Measurements from ENCODE around the gene SLC28A3.

The SLC28A3 gene

DNA sequence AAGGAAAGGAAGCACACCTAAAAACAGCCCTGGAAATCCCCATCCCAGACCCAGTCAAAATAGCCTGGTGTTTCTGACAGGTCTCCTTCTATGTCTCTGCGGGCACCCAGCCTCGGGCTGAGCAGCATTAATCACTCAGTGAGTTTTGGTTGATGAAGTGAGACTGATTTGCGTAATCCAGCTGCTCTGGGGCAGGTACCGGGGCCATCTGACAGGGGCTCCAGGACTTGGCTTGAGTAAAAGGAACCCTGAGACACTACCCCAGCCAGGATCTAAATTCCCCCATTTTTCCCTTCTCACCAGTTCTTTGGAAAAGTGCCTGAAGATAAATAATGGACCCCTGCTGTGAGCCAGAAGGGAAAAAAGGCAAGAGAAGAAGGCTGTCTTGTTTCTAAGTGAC is 596 bp downstream of the SLC28A3 start:
- in situ Hi-C loops (cut with MboI; ENCODE audit: low sequenced_read_pairs): no loop called here

DNA sequence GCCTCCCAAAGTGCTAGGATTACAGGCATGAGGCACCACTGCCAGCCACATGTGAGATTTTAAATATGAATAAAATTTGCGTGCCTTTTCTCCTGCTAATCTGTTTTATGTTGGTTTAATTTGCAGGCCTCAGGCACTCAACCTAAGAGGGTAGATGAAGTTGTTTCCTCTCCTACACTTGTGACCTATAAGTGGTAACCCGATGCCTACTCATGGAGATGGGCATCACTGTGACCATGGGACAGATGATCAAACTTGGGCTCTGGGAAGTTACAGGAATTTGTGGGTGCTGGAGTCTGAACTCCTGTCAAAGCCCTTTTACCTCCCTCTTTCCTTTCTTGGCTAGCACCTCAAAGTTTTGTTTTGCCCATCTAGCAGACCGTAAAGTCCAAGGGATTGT is 1.1 kb downstream of the SLC28A3 start:
- in situ Hi-C loops (cut with MboI; ENCODE audit: low sequenced_read_pairs): no loop called here

DNA sequence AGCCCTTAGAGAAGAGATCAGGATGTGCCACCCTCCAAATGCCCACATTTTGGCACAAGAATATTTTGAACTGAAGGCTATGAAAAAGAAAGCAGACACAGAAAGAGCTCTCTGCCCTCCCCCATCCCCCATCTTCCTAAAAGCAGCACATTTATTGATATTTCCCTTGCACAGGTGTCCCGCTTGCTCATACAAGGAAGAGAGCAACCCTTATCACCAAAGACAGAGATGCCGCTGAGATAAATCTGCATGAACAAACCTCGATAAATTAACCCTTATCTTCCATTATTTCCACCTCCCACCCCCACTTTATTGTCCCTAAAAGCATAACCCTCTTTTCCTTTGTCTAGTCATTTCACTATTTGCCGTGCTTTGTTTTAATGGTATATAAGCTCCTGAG is 1.8 kb downstream of the SLC28A3 start:
- in situ Hi-C loops (cut with MboI; ENCODE audit: low sequenced_read_pairs): no loop called here

DNA sequence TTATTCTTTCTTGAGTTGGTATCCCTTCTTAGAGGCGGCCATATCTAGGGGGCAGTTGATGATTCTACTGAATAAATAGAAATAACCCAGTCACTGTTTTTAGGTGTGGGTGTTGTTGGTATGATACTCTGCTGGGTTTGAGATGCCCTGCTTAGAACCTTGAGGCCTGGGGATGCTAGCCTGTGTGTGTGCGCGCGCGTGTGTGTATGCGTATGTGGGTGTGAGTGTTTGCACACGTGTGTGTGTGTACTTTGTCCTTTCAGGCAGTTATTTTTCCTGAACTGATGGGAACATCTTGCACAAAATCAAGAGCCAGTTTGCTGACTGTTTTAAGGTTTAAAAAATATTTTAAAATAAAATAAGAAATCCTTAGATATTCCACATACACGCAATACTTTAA is 3.3 kb downstream of the SLC28A3 start:
- in situ Hi-C loops (cut with MboI; ENCODE audit: low sequenced_read_pairs): no loop called here

DNA sequence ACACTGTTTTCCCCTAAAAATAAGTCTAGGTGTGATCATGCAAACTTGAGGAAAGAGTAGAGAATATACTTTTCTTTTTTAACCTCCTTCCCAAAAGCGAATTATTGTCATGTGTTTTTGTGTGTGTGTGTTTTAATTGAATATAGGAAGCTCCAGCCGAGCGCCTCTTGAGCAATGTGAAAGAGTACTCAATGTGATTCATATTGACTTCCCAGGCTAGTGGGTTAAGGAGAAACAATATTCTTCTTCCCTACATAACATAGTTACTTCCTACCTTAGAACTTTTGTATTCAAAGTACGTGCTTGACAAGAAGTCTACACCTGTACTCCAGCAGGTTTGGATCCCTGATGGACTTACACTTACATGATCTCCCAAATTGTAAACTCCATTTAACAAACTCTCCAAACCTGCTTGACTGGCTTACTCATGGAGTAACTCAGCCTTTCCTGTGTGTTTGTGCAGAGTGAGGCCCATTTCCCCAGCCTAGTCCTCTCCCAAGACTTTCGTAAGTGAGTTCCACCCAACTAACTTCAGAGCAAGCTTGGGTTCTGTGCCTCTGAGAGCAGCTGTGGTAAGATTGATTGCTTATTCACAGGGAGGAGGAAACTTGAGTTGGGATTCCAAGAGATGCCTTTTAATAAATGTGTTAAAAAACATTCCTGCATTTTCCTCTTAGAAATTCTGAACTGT is 9.3 kb downstream of the SLC28A3 start:
- in situ Hi-C loops (cut with MboI; ENCODE audit: low sequenced_read_pairs): no loop called here

DNA sequence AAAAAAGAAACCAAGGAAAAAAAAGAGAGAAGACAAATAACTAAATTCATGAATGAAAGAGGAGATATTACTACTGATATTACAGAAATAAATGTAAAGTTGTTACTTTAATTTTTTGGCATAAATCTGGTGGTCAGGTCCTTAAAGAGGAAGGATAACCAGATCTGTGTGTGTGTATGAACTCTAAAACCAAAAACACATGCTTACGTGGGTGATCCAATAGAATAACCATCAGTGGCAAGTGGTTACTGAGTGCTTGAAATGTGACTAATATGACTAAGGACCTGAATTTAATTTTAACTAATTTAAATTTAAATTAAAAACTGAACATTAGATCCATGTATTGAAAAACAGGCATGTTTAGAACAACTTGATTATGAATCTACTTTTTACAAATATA is 10.3 kb downstream of the SLC28A3 start:
- in situ Hi-C loops (cut with MboI; ENCODE audit: low sequenced_read_pairs): no loop called here

DNA sequence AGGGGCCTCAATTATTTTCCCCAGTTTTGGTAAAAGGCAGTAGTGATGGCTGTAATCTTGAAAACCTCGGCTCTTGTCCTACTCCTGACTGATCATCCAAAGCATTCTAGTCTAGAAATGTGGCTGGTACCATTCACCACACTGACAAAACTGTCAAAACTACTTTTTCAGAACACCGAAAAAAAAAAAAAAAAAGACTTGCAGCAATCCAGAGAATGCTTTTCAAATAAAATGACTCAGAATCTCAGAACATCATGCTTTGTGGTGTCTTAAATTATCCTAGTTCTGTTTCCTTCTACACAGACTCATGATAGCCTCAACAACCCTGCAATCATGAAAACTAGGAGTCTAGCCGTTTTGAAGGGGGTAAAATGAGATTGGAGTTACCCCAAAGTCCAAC is 13.4 kb downstream of the SLC28A3 start:
- in situ Hi-C loops (cut with MboI; ENCODE audit: low sequenced_read_pairs): no loop called here

DNA sequence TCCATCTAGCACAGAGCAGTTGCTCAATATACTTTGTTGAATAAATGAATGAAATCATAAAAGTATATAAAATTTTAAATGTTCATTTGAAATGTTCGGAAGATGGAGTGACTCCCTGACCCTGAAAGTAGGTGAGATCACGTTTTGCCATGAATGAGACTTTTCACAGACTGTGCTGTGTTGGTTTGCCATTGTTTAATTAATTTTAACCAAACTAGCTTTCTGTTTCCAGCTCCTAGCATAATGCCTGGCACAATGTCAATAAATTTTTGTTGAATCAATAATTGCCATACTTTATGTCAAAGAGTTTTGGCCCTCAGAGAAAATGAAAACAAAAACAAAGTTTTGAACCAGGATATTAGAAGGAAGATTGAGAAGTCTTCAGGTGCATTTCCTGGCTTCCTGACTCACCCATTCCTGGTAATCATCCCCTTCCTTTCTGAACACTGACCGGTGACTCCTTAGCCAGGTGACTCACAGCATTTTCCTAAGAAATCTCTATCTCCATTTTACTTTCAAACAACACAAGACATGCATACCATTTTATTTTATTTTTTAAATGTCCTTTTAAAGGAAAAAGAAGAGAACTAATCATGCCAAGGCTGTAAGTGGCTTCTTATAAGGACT is 15.1 kb downstream of the SLC28A3 start:
- in situ Hi-C loops (cut with MboI; ENCODE audit: low sequenced_read_pairs): no loop called here

DNA sequence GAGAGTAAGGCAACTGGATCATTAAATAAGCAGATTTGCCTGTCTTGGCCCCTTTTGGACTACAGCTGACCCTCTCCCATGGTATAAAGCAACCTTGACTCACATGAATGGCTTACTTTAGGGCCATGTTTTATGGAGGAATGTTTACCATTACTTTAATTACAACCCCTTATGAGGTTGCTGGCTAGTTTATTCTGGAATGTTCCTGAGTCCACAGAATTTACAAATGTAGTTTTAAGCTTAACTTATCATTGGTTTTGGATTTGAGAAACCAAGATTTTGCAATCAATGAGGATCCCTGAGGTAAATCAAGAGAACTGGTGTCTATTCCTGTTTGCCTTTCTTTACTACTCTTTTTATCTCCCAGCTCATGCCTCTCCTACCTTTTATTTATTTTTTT is 15.7 kb downstream of the SLC28A3 start:
- in situ Hi-C loops (cut with MboI; ENCODE audit: low sequenced_read_pairs): no loop called here

DNA sequence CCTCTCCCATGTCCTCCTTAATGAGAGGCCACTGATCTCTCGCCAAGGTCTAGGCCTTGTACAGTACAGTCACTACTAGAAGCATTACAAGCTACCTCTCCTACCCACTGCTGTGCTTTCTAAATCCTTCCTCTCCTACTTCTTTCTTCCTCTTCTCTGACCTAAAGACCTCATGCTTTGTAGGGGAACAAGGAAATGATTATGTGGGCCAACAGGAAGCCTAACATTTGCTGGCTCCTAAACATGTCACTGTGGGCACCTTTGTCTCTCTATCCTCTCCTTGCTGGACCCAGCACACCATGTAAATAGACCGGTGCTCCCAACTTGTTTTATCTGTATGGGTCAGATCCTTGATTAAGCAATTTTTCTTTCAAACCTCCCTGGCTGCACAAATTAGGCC is 16.7 kb downstream of the SLC28A3 start:
- in situ Hi-C loops (cut with MboI; ENCODE audit: low sequenced_read_pairs): no loop called here

DNA sequence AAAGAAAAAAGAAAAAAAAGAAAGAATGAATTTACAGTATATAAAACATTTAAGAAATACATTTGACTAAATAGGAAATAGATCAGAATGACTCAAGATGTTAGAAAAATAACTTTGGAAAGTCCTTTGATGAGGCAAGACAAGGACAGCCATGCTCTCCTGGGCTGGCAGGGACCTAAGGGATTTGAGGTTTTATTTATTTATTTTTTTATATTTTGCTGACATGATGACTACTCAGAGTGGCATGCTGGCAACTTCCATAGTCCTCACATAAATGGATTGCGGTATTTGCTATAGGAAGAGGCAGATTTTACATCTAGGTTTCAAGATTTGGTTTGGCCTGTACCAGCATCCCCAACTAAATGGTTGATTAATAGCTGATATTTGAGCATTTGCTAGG is 17.7 kb downstream of the SLC28A3 start:
- in situ Hi-C loops (cut with MboI; ENCODE audit: low sequenced_read_pairs): no loop called here

DNA sequence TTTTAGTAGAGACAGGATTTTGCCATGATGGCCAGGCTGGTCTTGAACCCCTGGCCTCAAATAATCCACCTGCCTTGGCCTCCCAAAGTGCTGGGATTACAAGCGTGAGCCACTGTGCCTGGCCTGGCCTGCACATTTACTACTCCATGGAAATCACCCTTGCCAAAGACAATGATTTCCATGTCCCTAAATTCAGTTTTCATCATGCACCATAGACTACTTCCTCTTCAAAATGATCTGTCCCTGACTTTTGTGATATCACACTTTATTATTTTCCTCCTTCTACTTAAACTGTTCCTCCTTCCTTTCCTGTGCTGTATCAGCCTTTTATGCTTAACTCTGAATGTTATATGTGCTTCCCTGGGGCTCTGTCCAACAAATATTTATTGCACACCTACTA is 20.3 kb downstream of the SLC28A3 start:
- in situ Hi-C loops (cut with MboI; ENCODE audit: low sequenced_read_pairs): no loop called here

DNA sequence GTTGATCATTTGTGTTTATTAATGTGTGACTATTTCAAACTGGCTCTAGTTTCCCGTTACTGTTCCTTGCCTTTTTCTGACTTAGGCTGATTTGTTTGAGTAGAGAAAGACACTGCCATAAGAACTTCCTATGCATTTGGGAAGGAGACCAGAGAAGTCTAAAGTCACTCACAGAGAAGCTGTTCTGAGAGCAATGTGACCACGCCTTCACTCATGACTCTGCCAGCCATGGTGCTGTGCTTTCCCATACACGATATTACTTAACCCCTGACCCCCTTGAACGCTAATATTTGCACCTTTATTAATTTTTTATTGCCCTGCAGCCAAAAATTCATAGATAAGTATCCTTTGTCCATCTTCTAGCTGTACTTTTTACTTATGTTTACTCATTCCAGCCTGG is 20.9 kb downstream of the SLC28A3 start:
- in situ Hi-C loops (cut with MboI; ENCODE audit: low sequenced_read_pairs): no loop called here

DNA sequence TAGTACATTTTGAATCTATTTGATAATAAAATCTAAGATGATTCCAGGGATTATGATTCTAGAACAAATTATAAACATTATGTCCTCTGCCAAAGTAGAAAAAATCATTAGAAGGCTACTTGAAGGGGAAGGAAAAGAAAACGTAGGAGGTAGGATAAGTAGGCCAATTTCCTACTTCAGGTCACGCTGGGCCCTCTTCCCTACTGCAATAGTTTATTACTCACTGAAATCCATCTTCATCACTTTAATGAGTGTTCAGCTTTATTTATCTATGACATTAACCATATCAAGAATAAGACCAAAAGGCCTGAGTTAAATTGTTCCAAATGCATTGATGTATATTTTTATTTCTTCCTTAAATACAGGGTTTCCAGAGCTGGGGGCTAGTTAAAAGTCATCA is 21.6 kb downstream of the SLC28A3 start:
- in situ Hi-C loops (cut with MboI; ENCODE audit: low sequenced_read_pairs): no loop called here

DNA sequence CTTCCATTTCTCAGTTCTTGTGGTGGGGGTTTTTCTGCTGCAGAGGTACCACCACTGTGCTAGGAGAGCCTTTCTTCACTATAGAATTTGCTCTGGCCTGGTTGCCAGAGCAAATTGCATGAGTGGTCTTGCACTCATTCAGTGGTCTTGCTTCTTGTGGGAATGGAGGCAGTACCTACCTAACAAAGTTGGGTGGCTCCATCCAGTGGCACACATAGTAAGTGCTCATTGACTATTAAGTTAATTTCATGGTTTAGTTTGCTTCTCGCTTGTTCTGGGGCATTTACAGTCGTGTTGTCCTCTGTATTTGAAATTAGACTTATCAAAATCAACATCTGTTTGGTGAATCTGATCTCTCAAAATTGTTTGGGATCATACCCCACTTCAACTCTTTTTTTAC is 23.0 kb downstream of the SLC28A3 start:
- in situ Hi-C loops (cut with MboI; ENCODE audit: low sequenced_read_pairs): no loop called here

DNA sequence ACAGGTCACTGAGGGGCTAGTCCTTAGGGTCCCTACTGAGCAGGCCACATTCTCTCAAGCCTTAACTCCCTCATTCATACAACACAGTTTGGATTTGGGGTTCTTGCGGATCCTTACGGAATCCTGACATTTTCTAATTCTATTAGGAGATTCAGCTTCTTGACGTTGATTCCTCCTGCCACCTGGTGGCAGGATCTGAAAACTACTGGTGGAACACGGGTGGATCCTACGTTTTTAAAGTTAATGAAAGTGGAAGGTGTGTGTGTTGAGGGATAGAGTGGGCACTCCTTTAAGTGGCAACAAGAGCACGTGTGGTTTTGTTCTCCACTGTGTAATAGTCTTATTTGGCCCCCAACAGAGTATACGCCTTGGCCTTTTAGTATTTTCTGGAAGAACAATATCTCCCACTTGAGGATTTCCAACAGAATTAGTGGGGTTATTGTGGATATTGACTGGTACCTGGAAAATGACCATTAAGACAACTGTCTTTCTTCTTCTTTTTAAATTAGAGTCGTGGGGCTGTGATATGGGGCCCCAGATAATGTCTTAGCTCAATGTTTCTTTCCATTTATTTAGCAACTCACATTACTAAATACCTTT is 25.2 kb downstream of the SLC28A3 start:
- in situ Hi-C loops (cut with MboI; ENCODE audit: low sequenced_read_pairs): no loop called here

DNA sequence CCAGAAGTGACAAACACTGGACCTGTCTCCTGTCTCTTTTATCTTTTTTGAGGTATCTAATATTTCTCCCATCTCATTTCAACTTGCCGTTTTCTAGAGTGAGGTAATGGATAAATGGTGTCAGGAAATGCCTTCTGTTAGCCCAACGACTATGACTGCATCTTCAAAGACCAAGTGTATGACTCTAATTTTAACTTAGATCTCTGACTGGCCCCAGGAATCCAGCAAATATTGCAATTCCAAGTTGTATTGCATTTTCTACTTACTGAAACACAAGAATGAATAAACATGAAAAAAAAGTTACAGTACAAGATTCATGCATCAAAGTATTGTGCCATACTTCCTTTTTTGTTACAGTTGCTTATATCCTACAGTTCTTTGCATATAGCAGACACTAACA is 26.3 kb downstream of the SLC28A3 start:
- in situ Hi-C loops (cut with MboI; ENCODE audit: low sequenced_read_pairs): no loop called here

DNA sequence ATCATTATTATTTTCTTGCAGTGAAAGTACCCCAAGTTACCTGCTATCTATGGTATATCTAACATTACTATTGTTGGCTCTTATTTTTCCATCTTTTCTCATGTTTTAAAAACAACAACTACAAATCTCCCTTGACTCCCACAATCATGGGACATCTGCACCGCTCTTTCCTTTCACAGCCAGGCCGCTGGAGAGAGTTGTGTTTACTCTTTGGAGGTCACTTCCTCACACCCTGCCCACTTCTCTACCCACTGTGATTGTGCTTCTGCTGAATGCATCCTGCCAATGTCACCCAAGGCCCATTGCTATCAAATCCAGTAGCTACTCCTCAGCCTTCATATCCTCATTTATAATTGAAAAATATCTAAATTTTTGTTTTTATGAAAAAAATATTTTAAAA is 29.7 kb downstream of the SLC28A3 start:
- in situ Hi-C loops (cut with MboI; ENCODE audit: low sequenced_read_pairs): no loop called here

DNA sequence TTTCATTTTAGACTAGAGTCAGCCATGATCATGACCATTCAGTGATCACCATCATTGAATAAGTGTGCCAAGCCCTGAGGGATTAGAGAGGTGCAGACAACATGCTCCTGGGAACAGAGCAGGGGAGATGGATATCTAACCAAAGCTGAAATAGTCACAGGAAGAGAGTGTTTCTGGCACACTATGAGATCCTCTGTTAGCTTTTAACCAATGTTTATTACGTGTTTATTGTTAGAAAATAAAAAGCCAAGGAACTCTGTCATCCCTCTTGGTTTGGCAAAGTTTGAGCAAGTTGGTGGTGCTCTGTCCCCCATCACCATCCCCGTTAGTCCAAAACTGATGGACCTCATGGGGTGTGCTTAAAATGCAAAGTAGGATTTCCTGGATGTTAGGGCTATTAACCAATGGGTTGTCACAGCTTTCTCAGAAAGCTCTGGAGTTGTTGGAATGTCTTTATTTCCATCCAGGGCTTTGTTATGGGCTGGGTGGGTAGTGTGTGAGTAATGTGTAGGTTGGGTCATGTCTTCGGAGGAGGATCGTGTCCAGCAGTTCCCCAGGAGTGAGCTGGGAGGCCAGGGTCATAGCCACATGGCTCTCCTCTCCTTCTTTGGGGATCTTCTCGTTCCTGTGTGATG is 34.9 kb downstream of the SLC28A3 start:
- in situ Hi-C loops (cut with MboI; ENCODE audit: low sequenced_read_pairs): no loop called here

DNA sequence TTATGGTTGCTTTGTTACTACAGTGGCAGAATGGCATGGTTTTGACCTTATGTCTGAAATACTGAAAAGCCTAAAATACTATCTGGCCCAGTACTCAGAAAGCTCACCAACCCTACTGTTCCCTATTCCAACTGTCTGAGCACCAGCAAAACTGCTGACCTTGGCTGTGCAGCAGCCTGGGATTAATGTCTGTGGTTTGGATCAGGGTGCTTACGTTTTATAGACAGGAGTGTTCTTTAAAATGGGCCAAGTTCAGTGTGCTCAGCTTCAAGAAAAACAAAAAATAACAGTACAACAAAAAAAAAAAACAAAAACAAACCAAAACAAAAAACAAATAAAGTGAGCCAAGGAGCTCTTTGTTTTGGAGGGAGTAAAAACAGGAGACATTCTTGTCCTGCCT is 36.4 kb downstream of the SLC28A3 start:
- in situ Hi-C loops (cut with MboI; ENCODE audit: low sequenced_read_pairs): no loop called here

DNA sequence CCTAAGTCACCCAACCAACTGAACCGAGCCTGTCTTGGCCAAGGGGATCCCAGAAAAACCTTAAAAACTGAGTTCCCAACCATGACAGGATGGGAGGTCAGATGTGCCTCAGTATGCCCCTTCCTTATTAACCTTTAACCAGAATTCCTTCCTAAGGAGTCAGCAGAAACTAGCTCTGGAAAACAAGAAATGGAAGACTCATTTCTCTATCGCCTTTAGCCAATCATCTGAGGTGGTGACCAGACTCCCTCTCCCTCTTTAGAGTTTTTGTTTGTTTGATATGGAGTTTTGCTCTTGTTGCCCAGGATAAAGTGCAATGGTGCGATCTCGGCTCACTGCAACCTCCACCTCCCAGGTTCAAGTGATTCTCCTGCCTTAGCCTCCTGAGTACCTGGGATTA is 37.5 kb downstream of the SLC28A3 start:
- in situ Hi-C loops (cut with MboI; ENCODE audit: low sequenced_read_pairs): no loop called here

DNA sequence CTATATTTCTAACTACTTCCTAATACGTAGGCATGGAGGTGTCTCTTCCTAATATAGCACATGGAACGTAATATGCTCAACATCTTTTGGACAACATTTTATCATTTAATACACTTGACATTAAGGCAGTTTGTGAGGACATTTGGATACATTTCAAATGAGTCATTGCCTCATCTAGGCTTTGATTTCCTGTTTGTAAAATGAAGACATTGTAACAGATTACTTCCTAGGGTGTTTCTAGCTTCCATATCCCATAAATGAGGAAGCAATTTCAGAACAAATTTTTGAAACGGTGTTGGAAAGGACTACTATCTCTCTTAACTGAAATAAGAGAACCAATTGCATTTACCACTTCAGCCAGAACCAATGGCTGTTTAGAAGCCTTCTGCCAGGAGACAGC is 38.7 kb downstream of the SLC28A3 start:
- in situ Hi-C loops (cut with MboI; ENCODE audit: low sequenced_read_pairs): no loop called here

All from HL-60/S4 (cell line).